Neural cell (in vitro differentiated cells): ENCODE measurements around the gene KLHL22. TPM values are rescaled to one million over a fixed set of nuclear protein-coding genes. Genes with fewer than 3 reads are reported as not detected.

Experiments used
- H2AFZ ChIP-seq: fragments of 200-600, 300-800 bp; sonication (generic), shearing (Covaris generic); 2 replicates; pipeline ENCODE4 v1.6.0; 2014; ENCODE audit warnings: low read depth, mild to moderate bottlenecking, antibody characterized with exemption, low read length, moderate library complexity
- H3F3A ChIP-seq: fragments of 200-600 bp; shearing (Covaris generic); 2 replicates; pipeline ENCODE4 v1.6.1; 2016; ENCODE audit warnings: mild to moderate bottlenecking, moderate library complexity, mixed read lengths, antibody characterized with exemption, low read length; ENCODE audit not compliant: insufficient read depth, poor library complexity, severe bottlenecking
- H3K27ac ChIP-seq: fragments of 200-600, 300-800 bp; sonication (generic), shearing (Covaris generic); 2 replicates; pipeline ENCODE4 v1.5.1; 2014; ENCODE audit warnings: mild to moderate bottlenecking, low read length, moderate library complexity
- H3K27me3 ChIP-seq: fragments of 300-800, 200-600 bp; sonication (generic), shearing (Covaris generic); 2 replicates; pipeline ENCODE4 v1.6.0; 2014; ENCODE audit warnings: mild to moderate bottlenecking, low read depth, low read length, moderate library complexity; ENCODE audit not compliant: insufficient read depth
- H3K36me3 ChIP-seq: fragments of 300-800, 200-600 bp; sonication (generic), shearing (Covaris generic); 2 replicates; pipeline ENCODE4 v1.5.1; 2014; ENCODE audit warnings: mild to moderate bottlenecking, antibody characterized with exemption, low read length, moderate library complexity; ENCODE audit not compliant: insufficient read depth
- H3K4me2 ChIP-seq: fragments of 300-800, 200-600 bp; sonication (generic), shearing (Covaris generic); 2 replicates; pipeline ENCODE4 v1.6.0; 2014; ENCODE audit warnings: mild to moderate bottlenecking, low read length
- H3K4me3 ChIP-seq: fragments of 300-800, 200-600 bp; sonication (generic), shearing (Covaris generic); 2 replicates; pipeline ENCODE4 v1.5.1; 2014; ENCODE audit warnings: mild to moderate bottlenecking, low read length, moderate library complexity
- H3K79me2 ChIP-seq: fragments of 200-600 bp; shearing (Covaris generic); replicated peaks from 2 replicates; pipeline ENCODE4 v1.6.0; 2014; ENCODE audit warnings: mild to moderate bottlenecking, low read length, moderate library complexity; ENCODE audit not compliant: insufficient read depth
- H3K9ac ChIP-seq: fragments of 300-800, 200-600 bp; sonication (generic), shearing (Covaris generic); 2 replicates; pipeline ENCODE4 v1.6.1; 2016; ENCODE audit warnings: mild to moderate bottlenecking, low read length, mixed read lengths
- H3K9me2 ChIP-seq: fragments of 200-600 bp; shearing (Covaris generic); 2 replicates; pipeline ENCODE4 v1.6.1; 2016; ENCODE audit warnings: mild to moderate bottlenecking, low read length, mixed read lengths; ENCODE audit not compliant: insufficient read depth
- H3K9me3 ChIP-seq: fragments of 200-600, 300-800 bp; sonication (generic), shearing (Covaris generic); 2 replicates; pipeline ENCODE4 v1.6.1; 2016; ENCODE audit warnings: mild to moderate bottlenecking, mixed run types, low read length, moderate library complexity, mixed read lengths
- H4K20me1 ChIP-seq: fragments of 200-600 bp; shearing (Covaris generic); 2 replicates; pipeline ENCODE4 v1.6.1; 2016; ENCODE audit warnings: mild to moderate bottlenecking, mixed run types; ENCODE audit not compliant: insufficient read depth
- CTCF ChIP-seq: fragments of 450-650 bp; IDR thresholded peaks from 2 replicates; pipeline ENCODE4 v1.5.1; 2014; ENCODE audit warnings: antibody characterized with exemption, mild to moderate bottlenecking, moderate library complexity; ENCODE audit not compliant: poor library complexity, severe bottlenecking
- EP300 ChIP-seq: fragments of 450-650 bp; conservative IDR thresholded peaks from 2 replicates; pipeline ENCODE4 v1.6.1; 2014; ENCODE audit warnings: antibody characterized with exemption, mild to moderate bottlenecking, moderate library complexity; ENCODE audit not compliant: poor library complexity, severe bottlenecking
- EZH2 ChIP-seq: fragments of 200-600, 300-800 bp; shearing (Covaris generic), sonication (generic); IDR thresholded peaks from 2 replicates; pipeline ENCODE4 v1.6.1; 2014; ENCODE audit warnings: antibody characterized with exemption, low read length, borderline replicate concordance, mild to moderate bottlenecking; ENCODE audit not compliant: insufficient read depth, poor library complexity, severe bottlenecking
- MXI1 ChIP-seq: fragments of 450-650 bp; conservative IDR thresholded peaks from 2 replicates; pipeline ENCODE4 v1.6.1; 2014; ENCODE audit warnings: antibody characterized with exemption, mild to moderate bottlenecking; ENCODE audit not compliant: poor library complexity, severe bottlenecking
- POLR2AphosphoS5 ChIP-seq: IDR thresholded peaks from 2 replicates; pipeline ENCODE4 v1.6.1; 2012
- RAD21 ChIP-seq: fragments of 450-650 bp; conservative IDR thresholded peaks from 2 replicates; pipeline ENCODE4 v1.6.1; 2014; ENCODE audit warnings: antibody characterized with exemption, mild to moderate bottlenecking, moderate library complexity
- REST ChIP-seq: IDR thresholded peaks from 2 replicates; pipeline ENCODE4 v1.6.1; 2012; ENCODE audit warnings: borderline replicate concordance
- SMC3 ChIP-seq: fragments of 450-650 bp; conservative IDR thresholded peaks from 2 replicates; pipeline ENCODE4 v1.6.1; 2014; ENCODE audit warnings: antibody characterized with exemption, mild to moderate bottlenecking, moderate library complexity; ENCODE audit not compliant: poor library complexity
- TAF1 ChIP-seq: IDR thresholded peaks from 2 replicates; pipeline ENCODE4 v1.6.1; 2012; ENCODE audit warnings: low read depth
- polyA plus RNA-seq: library from polyadenylated mRNA; depleted of rRNA; stranded (reverse); fragments of >200 nt; gene quantifications from 2 replicates; pipeline ENCODE4 v1.2.3, GENCODE V29; 2014

KLHL22 gene
- polyA plus RNA-seq, 1 donor from 2014 or later, result 59.5 TPM

GRCh38 chr22:20514658-20515406 lies 19.2 kb upstream of the KLHL22 start:
- Histone ChIP-seq H4K20me1 (no peaks in the 10 kb centered on the region), H3K9ac (no peak overlapping the region), H2AFZ (no peak overlapping the region), H3K79me2 (peaks cover 44% of the 10 kb centered on the region), H3K9me3 (no peaks in the 10 kb centered on the region), H3F3A (no peaks in the 10 kb centered on the region), H3K27me3 (no peaks in the 10 kb centered on the region), H3K36me3 (no peaks in the 10 kb centered on the region), H3K4me2 (no peak overlapping the region), H3K27ac (no peak overlapping the region), H3K9me2 (no peaks in the 10 kb centered on the region), H3K4me3 (no peak overlapping the region)
- TF ChIP-seq REST, result no peak
- TF ChIP-seq RAD21, result no peak
- TF ChIP-seq TAF1, result no peak
- TF ChIP-seq SMC3, result no peak
- no peak for TF ChIP-seq EZH2
- no peak for TF ChIP-seq EP300
- no peak for TF ChIP-seq CTCF
- TF ChIP-seq MXI1, result no peak
- no peak for TF ChIP-seq POLR2AphosphoS5

- no peak for TF ChIP-seq EP300
- TF ChIP-seq POLR2AphosphoS5, result no peak
- TF ChIP-seq EZH2, result no peak
- no peak for TF ChIP-seq MXI1
- no peak for TF ChIP-seq REST
- no peak for TF ChIP-seq CTCF
- TF ChIP-seq SMC3, result no peak
- no peak for TF ChIP-seq TAF1
- no peak for TF ChIP-seq RAD21
- H3K36me3 ChIP-seq, result no peaks in the 10 kb centered on the region
- H4K20me1 ChIP-seq, result no peaks in the 10 kb centered on the region
- H3K27me3 ChIP-seq, result no peaks in the 10 kb centered on the region
- H3K79me2 ChIP-seq, result peaks cover 51% of the 10 kb centered on the region
- H3F3A ChIP-seq, result no peaks in the 10 kb centered on the region
- H3K9me2 ChIP-seq, result no peaks in the 10 kb centered on the region
- H3K4me3 ChIP-seq, result no peak overlapping the region
- no peaks in the 10 kb centered on the region for H3K9me3 ChIP-seq
- no peak overlapping the region for H2AFZ ChIP-seq
- no peak overlapping the region for H3K9ac ChIP-seq
- H3K27ac ChIP-seq, result no peak overlapping the region
- H3K4me2 ChIP-seq, result no peak overlapping the region
These were observed 16.1 kb upstream of the KLHL22 start for GRCh38 chr22:20511578-20512229.
